GM19099 (cell line): Measurements from ENCODE around the gene FBXW11.

Experiments used
- POLR2A ChIP-seq: IDR thresholded peaks from 3 replicates; pipeline ENCODE4 v1.6.1; 2011; ENCODE audit warnings: low read depth; ENCODE audit not compliant: insufficient read length; ENCODE audit errors: extremely low read depth

The FBXW11 gene

DNA sequence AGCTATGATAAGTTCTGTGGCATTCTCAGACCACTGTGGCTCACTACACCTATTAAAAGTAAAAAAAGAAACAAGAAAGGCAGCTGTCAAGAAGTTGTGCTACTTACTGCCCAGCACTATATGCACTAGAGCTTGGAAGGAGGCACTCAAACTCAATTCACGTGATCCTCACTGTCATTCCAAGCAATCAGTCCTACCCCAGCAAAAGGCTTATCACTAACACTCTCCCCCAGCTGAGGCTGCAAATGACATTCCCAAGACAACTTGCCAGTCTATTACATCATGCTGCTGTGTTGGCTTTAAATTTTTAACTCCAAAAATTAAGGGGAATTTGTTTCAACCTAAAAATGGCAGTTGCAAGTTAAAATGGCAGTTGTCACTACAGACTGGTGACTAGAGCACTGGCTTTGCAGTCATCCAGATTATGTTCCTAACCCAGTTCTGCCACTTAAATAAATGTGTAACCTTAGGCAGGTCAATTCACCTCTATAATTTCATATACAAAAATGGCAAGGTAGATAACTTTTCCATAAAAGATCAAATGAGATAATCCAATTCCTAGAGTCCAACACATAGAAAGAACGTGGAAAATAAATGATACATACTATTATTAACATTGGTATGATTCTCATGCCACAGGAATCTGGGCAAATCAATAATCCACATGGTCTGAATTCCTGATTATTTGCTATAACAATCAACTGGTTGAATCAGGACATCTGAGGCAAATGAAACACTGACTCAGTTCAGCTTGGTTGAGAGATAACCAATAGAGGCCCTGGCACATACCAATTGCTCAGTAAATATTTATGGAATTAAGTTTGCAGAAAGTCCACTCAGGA is 52.4 kb downstream of the FBXW11 start:
- TF ChIP-seq POLR2A, result no peak

GRCh38 chr5:171952021-171952420 is 54.4 kb downstream of the FBXW11 start:
- TF ChIP-seq POLR2A, result no peak

- no peak for TF ChIP-seq POLR2A
Measured at GRCh38 chr5:171951218-171951617, 55.2 kb downstream of the FBXW11 start.

GRCh38 chr5:171946000-171946781 is 60.2 kb downstream of the FBXW11 start:
- TF ChIP-seq POLR2A, result no peak

- no peak for TF ChIP-seq POLR2A
Measured at GRCh38 chr5:171945476-171945875, 61.0 kb downstream of the FBXW11 start.

- no peak for TF ChIP-seq POLR2A
Measured at GRCh38 chr5:171945066-171945465, 61.4 kb downstream of the FBXW11 start.

DNA sequence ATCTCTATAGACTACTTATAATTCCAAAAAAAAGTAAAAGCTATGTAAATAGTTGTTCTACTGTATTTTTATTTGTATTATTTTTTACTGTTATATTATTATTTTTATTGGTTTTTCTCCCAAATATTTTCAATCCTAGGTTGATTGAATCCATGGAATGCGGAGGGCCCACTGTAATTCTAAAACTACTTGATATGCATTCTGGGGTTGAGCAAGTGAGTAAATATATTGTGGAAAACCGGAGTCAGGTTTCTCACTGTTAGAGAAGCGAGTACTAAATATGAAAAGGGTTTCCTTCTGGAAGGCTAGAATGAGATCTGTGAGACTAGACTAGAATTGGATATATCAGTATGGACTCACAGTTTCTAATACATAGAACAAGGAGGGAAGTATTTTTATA is 66.5 kb downstream of the FBXW11 start:
- TF ChIP-seq POLR2A, result no peak

DNA sequence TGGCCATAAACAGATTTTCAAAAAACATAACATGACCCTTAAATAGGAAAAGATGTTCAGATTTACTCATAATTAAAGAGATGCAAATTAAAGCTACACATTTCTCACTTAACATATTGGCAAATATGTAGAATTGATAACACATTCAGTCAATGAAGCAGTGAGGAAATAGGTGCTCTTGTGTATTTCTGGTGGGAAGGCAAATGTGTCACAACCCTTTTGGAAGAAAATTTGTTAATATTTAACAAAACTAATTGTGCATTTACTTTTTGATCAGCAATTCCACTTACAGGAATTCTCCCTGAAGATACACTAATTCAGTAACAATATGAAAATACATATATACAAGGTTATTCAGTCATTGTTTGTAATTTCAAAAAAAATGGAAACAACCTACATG is 68.1 kb downstream of the FBXW11 start:
- TF ChIP-seq POLR2A, result no peak

- TF ChIP-seq POLR2A, result no peak
Measured at GRCh38 chr5:171937351-171937750, 69.1 kb downstream of the FBXW11 start.

DNA sequence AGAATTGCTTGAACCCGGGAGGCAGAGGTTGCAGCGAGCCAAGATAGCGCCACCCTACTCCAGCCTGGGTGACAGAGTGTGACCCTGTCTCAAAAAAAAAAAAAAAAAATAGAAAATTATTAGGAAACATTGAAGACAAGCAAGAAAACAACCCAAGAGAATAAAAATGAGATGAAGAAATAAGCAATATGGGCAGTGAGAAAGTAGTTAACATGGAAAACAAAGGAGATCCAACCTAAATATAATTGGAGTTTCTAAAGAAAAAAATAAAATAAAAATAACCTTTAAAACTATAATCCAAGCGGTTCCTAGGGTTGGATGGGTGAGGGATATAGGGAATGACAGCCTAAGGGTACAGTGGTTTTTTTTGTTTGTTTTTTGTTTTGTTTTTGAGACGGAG is 71.9 kb downstream of the FBXW11 start:
- no peak for TF ChIP-seq POLR2A

- TF ChIP-seq POLR2A, result no peak
Measured at GRCh38 chr5:171931163-171931562, 75.3 kb downstream of the FBXW11 start.

- TF ChIP-seq POLR2A, result no peak
Measured at GRCh38 chr5:171927345-171927941, 79.0 kb downstream of the FBXW11 start.

DNA sequence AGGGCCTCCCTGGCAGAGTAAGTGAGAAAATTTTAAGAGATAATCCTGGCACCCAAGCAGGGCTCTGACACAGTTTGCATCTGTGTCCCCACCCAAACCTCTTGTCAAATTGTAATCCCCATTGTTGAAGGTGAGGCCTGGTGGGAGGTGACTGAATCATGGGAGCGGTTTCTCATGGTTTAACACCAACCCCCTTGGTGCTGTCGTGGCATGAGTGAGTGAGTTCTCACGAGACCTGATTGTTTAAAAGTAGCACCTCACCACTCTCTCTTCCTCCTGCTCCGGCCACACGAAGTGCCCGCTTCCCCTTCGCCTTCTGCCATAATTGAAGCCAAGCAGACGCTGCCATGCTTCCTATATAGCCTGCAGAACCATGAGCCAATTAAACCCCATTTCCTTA is 80.1 kb downstream of the FBXW11 start:
- peak; percentile 27 for TF ChIP-seq POLR2A

DNA sequence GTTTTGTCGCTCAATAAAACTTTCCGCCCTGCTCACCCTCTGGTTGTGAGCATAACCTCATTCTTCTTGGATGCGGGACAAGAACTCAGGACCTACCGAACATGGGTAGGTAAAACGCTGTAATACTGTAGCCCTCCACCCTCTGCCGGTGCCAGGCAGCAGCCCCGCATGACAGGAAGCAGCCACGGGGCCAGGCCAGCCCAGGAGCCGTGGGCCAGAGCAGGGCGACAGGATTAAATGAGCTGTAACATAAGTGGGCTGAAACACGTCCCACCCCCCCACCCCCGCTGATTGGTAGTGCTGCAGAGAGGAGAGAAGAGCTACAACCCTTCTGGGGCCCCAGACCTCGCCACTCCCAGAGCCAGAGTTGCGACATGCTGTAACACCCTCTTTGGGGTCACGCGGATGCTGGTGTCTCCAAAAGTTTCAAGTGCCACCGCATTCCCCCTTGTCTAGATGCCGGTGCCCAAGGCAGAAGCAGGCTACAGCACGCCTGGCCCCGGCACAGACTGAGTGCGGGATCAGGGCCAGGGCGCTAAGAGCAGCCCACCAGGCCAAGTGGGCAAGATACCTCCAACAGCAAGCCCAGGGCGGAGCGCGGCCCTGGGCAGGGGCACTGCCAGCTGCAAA is 81.8 kb downstream of the FBXW11 start:
- TF ChIP-seq POLR2A, result no peak

- no peak for TF ChIP-seq POLR2A
Measured at GRCh38 chr5:171920765-171921391, 85.6 kb downstream of the FBXW11 start.
